Astrocyte of the cerebellum (primary cell): ENCODE data around the gene ZNF419.
"Not testable (repeated sequence)": the region's sequence is repeated elsewhere in the genome, so short reads cannot be mapped to it uniquely, and the experiment has no call there.

Experiments used
- DNase-seq: peaks from one replicate; pipeline ENCODE4 v3.0.0-alpha.2; 2011; ENCODE audit warnings: low read depth
- H3K4me3 ChIP-seq: 2 replicates; pipeline ENCODE4 v1.5.1; 2011; ENCODE audit warnings: mild to moderate bottlenecking, low read depth, low read length, moderate library complexity
- CTCF ChIP-seq: IDR thresholded peaks from 2 replicates; pipeline ENCODE4 v1.5.1; 2012; ENCODE audit warnings: low read length, low read depth, moderate library complexity, mild to moderate bottlenecking; ENCODE audit errors: missing control alignments
- in situ Hi-C: cut with HindIII; loops from 2 replicates; pipeline ENCODE4 v1.10.0; 2017; ENCODE audit warnings: low sequenced_read_pairs

Gene ZNF419

GRCh38 chr19:57506163-57506562 is 18.6 kb downstream of the ZNF419 start:
- in situ Hi-C loops: no loop called here
- DNase-seq: no peak

GRCh38 chr19:57511484-57511883 is 23.9 kb downstream of the ZNF419 start:
- H3K4me3 ChIP-seq: no peak overlapping the region
- no peak for TF ChIP-seq CTCF
- no peak for DNase-seq
- in situ Hi-C loops: no loop called here

More at GRCh38 chr19:57506163-57506562, 18.6 kb downstream of the ZNF419 start:
- H3K4me3 ChIP-seq: no peak overlapping the region
- no peak for TF ChIP-seq CTCF

GRCh38 chr19:57512845-57513244 is 25.3 kb downstream of the ZNF419 start:
- in situ Hi-C loops: no loop called here
- TF ChIP-seq CTCF: no peak
- H3K4me3 ChIP-seq: no peak overlapping the region
- DNase-seq: peak; percentile 12

GRCh38 chr19:57515255-57515654 is 27.7 kb downstream of the ZNF419 start:
- in situ Hi-C loops: no loop called here
- no peak for DNase-seq
- no peak for TF ChIP-seq CTCF
- H3K4me3 ChIP-seq: no peak overlapping the region

GRCh38 chr19:57518021-57518420 is 30.5 kb downstream of the ZNF419 start:
- DNase-seq, H3K4me3 ChIP-seq, in situ Hi-C loops: not testable (repeated sequence)

GRCh38 chr19:57527136-57527881 is 39.8 kb downstream of the ZNF419 start, which contains the start of gene ZNF549:
TSS of gene ZNF549 (plus strand) at chr19:57527356. CDS start at chr19:57527574, 218 bp downstream.
- in situ Hi-C loops: no loop called here
- peak within 1 kb of the TSS; percentile 82 for H3K4me3 ChIP-seq
- DNase-seq: peak; percentile 88
- no peak for TF ChIP-seq CTCF

GRCh38 chr19:57537953-57538547 is 50.5 kb downstream of the ZNF419 start:
- in situ Hi-C loops: no loop called here
- no peak for DNase-seq
- no peak for TF ChIP-seq CTCF
- H3K4me3 ChIP-seq: no peak overlapping the region
